Measurements from ENCODE around the gene LYZL1. TPM values are rescaled to one million over a fixed set of nuclear protein-coding genes. Genes with fewer than 3 reads are reported as not detected.

Gene LYZL1
- polyA plus RNA-seq, 1 of the 3 experiments (the other 2 are of a cell fraction): not detected

DNA sequence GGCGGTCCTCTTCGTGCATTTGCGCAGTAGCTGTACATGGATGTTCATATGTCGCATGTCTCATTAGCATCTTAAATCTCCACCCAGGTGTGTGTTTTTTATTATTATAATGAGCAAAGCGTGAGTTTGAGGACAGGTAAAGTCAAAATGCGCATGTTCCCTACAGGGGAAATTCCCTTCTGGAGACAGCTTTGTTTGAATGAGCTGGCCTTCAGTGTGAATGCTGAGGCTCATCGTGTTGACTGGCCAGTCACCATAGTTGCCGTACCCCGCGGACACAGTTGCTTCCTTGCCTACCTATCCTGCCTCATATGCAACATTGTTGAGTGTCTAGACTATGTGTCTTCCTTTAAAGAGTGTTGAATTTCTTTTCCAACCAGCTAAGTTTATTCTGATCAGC, 13.6 kb downstream of the LYZL1 start:
- Histone ChIP-seq H3K36me3 (replicated peaks in 1 of 2; ENCODE audit: control insufficient read depth in 1 of 2, insufficient read depth in 2 of 2, low read length in 1 of 2) (no peaks in the 10 kb centered on the region), H3F3A (replicated peaks; ENCODE audit: insufficient read depth) (no peaks in the 10 kb centered on the region), H3K4me3 (ENCODE audit: low read depth in 2 of 2, low read length in 1 of 2) (no peak overlapping the region), H3K79me2 (ENCODE audit: insufficient read depth) (no peaks in the 10 kb centered on the region), H3K27ac (ENCODE audit: low read depth in 2 of 2, low read length in 1 of 2) (no peak overlapping the region), H3K9ac (no peak overlapping the region), H3K4me1 (ENCODE audit: control insufficient read depth in 1 of 2, insufficient read depth in 2 of 2, low read depth in 1 of 2, low read length in 1 of 2) (peaks cover 0 to 3% of the 10 kb centered on the region in 2 experiments; a peak in 1 of 4 replicates), H3K9me3 (peaks cover 9% of the 10 kb centered on the region; the same call in 1 of the 2 replicates), H3K9me2 (no peaks in the 10 kb centered on the region), H3K4me2 (no peak overlapping the region), H4K20me1 (ENCODE audit: insufficient read depth) (no peaks in the 10 kb centered on the region), H2AFZ (ENCODE audit: low read depth) (no peak overlapping the region), H3K27me3 (ENCODE audit: insufficient read depth) (no peaks in the 10 kb centered on the region)
- ChIA-PET POLR2A (no interaction called here), CTCF (interaction anchor here (0.9 to 7.4 kb wide), 6 partner anchors 48 to 674 kb away, joined by 3 to 133 read pairs (median 18); no protein-coding TSS in a partner anchor)
- no peak for TF ChIP-seq NFIC (IDR thresholded peaks at IDR 0.05; ENCODE audit: borderline replicate concordance)
- no peak for TF ChIP-seq YY1 (IDR thresholded peaks at IDR 0.05; ENCODE audit: low read depth)
- TF ChIP-seq, protein P1, sequence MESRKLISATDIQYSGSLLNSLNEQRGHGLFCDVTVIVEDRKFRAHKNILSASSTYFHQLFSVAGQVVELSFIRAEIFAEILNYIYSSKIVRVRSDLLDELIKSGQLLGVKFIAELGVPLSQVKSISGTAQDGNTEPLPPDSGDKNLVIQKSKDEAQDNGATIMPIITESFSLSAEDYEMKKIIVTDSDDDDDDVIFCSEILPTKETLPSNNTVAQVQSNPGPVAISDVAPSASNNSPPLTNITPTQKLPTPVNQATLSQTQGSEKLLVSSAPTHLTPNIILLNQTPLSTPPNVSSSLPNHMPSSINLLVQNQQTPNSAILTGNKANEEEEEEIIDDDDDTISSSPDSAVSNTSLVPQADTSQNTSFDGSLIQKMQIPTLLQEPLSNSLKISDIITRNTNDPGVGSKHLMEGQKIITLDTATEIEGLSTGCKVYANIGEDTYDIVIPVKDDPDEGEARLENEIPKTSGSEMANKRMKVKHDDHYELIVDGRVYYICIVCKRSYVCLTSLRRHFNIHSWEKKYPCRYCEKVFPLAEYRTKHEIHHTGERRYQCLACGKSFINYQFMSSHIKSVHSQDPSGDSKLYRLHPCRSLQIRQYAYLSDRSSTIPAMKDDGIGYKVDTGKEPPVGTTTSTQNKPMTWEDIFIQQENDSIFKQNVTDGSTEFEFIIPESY (IDR thresholded peaks at IDR 0.05; ENCODE audit: borderline replicate concordance, low read depth): no peak
- TF ChIP-seq, protein P2, sequence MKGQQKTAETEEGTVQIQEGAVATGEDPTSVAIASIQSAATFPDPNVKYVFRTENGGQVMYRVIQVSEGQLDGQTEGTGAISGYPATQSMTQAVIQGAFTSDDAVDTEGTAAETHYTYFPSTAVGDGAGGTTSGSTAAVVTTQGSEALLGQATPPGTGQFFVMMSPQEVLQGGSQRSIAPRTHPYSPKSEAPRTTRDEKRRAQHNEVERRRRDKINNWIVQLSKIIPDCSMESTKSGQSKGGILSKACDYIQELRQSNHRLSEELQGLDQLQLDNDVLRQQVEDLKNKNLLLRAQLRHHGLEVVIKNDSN (IDR thresholded peaks at IDR 0.05; ENCODE audit: borderline replicate concordance, low read depth): no peak
- TF ChIP-seq SIN3A (IDR thresholded peaks at IDR 0.05; ENCODE audit: borderline replicate concordance, low read depth, low read length): no peak
- TF ChIP-seq FOXJ3 (CRISPR knock-in tag; IDR thresholded peaks at IDR 0.05): no peak
- TF ChIP-seq, protein P3, sequence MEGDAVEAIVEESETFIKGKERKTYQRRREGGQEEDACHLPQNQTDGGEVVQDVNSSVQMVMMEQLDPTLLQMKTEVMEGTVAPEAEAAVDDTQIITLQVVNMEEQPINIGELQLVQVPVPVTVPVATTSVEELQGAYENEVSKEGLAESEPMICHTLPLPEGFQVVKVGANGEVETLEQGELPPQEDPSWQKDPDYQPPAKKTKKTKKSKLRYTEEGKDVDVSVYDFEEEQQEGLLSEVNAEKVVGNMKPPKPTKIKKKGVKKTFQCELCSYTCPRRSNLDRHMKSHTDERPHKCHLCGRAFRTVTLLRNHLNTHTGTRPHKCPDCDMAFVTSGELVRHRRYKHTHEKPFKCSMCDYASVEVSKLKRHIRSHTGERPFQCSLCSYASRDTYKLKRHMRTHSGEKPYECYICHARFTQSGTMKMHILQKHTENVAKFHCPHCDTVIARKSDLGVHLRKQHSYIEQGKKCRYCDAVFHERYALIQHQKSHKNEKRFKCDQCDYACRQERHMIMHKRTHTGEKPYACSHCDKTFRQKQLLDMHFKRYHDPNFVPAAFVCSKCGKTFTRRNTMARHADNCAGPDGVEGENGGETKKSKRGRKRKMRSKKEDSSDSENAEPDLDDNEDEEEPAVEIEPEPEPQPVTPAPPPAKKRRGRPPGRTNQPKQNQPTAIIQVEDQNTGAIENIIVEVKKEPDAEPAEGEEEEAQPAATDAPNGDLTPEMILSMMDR (IDR thresholded peaks at IDR 0.05): no peak
- TF ChIP-seq, protein P4, sequence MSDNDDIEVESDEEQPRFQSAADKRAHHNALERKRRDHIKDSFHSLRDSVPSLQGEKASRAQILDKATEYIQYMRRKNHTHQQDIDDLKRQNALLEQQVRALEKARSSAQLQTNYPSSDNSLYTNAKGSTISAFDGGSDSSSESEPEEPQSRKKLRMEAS (IDR thresholded peaks at IDR 0.05; ENCODE audit: low read depth): no peak
- no peak for TF ChIP-seq EP300 (IDR thresholded peaks at IDR 0.05; ENCODE audit: borderline replicate concordance in 1 of 2, low read depth in 1 of 2, low read length in 1 of 2)
- TF ChIP-seq EZH2phosphoT487 (IDR thresholded peaks at IDR 0.05; ENCODE audit: borderline replicate concordance, low read depth): no peak
- TF ChIP-seq, protein P5, sequence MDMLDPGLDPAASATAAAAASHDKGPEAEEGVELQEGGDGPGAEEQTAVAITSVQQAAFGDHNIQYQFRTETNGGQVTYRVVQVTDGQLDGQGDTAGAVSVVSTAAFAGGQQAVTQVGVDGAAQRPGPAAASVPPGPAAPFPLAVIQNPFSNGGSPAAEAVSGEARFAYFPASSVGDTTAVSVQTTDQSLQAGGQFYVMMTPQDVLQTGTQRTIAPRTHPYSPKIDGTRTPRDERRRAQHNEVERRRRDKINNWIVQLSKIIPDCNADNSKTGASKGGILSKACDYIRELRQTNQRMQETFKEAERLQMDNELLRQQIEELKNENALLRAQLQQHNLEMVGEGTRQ (IDR thresholded peaks at IDR 0.05; ENCODE audit: borderline replicate concordance, low read depth, low read length): no peak
- TF ChIP-seq ELF1 (IDR thresholded peaks at IDR 0.05): no peak
- TF ChIP-seq RAD21 (IDR thresholded peaks at IDR 0.05; ENCODE audit: low read length): no peak
- no peak for TF ChIP-seq TAF1 (IDR thresholded peaks at IDR 0.05; ENCODE audit: borderline replicate concordance, low read depth, low read length)
- TF ChIP-seq FOSL2 (IDR thresholded peaks at IDR 0.05; ENCODE audit: borderline replicate concordance, low read depth): no peak
- no peak for TF ChIP-seq RXRA (IDR thresholded peaks at IDR 0.05; ENCODE audit: borderline replicate concordance, low read depth)
- no peak for TF ChIP-seq FOXM1 (IDR thresholded peaks at IDR 0.05; ENCODE audit: low read depth)
- 92% methylated on average over 10 of the region's 10 CpGs for WGBS (ENCODE audit: low lambda C conversion rate)
- no peak for DNase-seq

All from SK-N-SH (cell line).